ENCODE results near the gene CD59.

GRCh38 chr11:33767624-33768023, 31.4 kb upstream of the CD59 start:
- no peak for TF ChIP-seq CTCF (IDR thresholded peaks at IDR 0.05; ENCODE audit: low read length)
- TF ChIP-seq EZH2phosphoT487 (IDR thresholded peaks at IDR 0.05; ENCODE audit: low read length), result no peak
- no peak for TF ChIP-seq EZH2 (optimal IDR thresholded peaks at IDR 0.05; ENCODE audit: low read depth, low read length)
